HG03039 (cell line): Measurements from ENCODE around the gene CTAGE8.
"Not testable (repeated sequence)": the region's sequence is repeated elsewhere in the genome, so short reads cannot be mapped to it uniquely, and the experiment has no call there.

ENCODE experiments used
- ATAC-seq: cut with Tn5 transposase; IDR thresholded peaks from one replicate; pipeline ENCODE4 v1.9.1; 2021; ENCODE audit warnings: mild to moderate bottlenecking, moderate library complexity; ENCODE audit not compliant: unreplicated experiment

CTAGE8 gene

DNA sequence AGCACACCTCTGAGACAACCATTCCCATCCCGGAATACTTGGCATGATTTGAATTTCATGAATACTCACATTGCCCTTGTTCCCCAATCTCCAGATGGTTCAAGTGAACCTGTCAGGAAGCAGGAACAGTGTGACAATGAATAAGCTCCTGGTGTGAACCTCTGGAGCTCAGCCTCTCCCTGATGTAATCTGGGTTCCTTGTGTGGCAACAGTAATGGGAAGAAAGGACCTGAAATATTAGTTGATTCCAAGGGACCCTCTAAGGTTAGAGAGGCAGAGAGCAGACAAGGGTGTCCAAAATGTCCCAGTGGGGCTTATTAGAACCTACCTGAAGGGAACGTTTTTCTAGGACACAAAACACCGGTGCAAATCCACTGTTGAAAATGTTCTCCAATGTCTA, 13.0 kb downstream of the CTAGE8 start:
- no peak for ATAC-seq

DNA sequence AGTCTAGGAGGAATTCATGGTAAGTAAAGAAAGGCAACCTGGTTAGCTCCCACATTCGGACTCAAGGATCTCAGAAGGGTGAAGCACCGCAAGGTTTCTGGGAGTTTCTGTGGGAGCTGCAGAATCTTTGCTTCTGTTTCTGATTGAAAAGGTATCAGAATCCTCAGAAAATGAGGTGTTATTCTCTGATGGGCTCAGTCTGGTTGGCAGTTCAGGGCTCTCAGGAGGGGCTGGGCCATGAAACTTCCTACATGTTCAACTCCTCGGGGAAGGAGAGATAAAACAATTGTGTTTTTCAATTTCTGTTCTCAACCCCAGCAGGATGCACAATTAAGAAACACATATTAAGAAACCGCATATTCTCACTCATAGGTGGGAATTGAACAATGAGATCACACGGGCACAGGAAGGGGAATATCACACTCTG, 13.6 kb downstream of the CTAGE8 start:
- ATAC-seq, result no peak

DNA sequence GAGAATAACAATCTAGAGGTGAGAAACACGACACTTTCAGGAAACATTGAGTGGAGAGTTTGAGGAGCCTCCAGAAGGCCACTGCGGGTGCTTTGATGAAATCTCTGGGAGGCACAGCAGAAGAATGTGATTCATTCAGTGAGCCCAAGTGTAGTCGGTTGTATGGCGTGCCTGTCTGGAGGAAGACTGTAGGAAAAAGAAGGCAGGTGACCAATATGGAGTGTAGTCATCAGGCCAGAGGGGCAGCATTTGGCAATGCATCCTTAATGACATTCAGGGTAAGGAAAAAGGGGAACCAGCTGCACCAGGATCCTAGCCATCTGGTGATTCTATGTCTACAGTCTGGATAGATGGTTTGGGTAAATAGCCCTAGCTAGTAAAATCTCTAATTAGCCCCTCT, 16.8 kb downstream of the CTAGE8 start:
- not testable (repeated sequence) for ATAC-seq

DNA sequence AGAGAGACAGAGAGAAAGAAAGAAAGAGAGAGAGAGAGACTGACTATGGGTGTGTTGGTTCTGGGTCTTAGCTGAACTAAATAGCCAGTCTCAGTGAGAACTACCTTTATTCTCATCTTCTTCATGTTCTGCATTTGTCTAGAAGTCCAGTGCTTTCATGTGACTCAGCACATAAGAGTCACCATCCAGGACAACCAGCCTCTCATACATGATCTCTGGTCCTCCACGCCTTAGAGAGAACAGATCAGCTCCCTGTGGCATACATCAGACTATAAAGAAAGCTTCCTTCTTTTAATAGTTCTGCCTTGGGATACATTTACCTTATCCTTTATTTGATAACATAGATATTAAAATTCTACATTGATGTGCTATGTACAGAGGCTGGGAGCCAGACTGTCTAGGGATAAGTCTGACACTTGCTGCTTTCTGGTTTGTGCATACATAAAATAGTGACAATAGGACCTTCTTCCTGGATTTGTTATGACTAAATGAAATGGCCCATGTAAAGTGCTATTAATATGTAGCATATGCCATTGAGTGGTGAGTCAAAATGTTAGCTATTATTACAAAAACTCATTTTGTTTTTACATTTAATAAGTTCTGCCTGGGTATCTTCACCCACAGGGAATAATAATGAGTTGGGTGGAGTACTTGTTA, 21.3 kb downstream of the CTAGE8 start:
- not testable (repeated sequence) for ATAC-seq

DNA sequence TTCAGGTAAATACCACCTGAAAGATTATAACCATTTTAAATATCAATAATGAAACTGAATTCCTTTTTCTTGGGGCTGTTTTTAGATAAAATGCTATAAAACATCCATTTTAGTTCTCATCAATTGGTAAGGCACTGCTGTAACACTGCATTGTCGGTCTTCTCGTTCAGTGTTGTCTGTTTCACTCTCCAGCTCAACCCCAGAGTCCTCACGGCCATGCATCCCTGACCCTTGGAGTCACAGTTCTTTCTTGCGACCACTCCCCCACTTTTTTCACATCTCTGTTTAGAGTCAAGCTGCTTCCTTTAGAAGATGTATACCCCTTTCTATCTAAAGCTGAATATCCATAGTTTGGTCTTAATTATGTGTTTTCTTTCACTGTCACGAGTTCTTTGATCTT, 22.1 kb downstream of the CTAGE8 start:
- not testable (repeated sequence) for ATAC-seq

DNA sequence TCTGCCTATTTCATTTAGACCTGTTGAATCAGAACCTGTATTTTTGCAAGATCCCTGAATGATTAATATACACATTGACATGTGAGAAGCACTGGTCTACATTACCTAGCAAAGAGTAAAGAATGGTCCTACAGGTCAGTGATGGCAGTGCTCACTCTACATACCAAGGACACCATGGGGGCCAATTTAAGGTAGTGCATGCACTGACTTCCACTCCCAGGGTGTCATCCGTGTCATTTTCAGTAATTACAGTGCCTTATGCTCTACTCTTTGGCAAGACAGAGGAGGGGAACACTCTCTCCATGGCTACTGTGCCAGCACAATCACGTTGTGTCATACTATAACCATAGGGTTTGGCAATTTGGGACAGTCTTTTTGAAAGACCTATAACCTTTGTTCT, 23.7 kb downstream of the CTAGE8 start:
- ATAC-seq, result not testable (repeated sequence)

DNA sequence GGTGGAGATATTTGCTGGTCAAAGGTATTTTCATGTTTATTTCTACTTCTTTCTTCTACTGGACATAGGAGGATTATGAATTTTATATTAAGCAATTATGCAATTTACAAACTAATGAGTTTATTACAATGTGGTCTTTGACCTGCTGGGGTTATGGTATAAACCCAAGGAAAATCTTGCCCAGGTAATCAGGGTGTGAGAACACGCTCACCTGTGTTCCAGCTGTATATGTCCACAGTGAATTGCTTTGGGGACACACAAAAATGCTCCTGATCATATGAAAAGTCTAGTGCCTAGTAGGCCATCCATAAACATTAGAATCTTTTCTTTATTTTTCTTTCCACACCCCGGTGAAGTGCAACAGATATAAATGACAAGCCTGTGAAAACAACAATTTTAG, 29.7 kb downstream of the CTAGE8 start, which contains the start of gene OR2A42:
TSS of gene OR2A42 (minus strand) at position 241 of the 400 bp plus-strand sequence. CDS start 6,762 bp downstream, outside the sequence.
- ATAC-seq, result not testable (repeated sequence)

DNA sequence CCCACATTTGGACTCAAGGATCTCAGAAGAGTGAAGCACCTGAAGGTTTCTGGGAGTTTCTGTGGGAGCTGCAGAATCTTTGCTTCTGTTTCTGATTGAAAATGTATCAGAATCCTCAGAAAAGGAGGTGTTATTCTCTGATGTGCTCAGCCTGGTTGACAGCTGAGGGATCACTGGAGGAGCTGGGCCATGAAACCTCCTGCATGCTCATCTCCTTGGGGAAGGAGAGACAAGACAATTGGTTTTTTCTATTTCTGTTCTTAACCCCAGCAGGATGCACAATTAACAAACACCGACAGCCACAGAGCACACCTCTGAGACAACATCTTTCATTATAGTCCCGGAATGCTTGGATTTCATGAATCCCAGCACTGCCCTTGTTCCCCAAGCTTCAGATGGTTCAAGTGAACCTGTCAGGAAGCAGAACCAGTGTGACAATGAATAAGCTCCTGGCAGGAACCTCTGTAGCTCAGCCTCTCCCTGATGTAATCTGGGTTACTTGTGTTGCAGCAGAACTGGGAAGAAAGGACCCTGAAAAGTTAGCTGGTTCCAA, 30.5 kb downstream of the CTAGE8 start:
- not testable (repeated sequence) for ATAC-seq

DNA sequence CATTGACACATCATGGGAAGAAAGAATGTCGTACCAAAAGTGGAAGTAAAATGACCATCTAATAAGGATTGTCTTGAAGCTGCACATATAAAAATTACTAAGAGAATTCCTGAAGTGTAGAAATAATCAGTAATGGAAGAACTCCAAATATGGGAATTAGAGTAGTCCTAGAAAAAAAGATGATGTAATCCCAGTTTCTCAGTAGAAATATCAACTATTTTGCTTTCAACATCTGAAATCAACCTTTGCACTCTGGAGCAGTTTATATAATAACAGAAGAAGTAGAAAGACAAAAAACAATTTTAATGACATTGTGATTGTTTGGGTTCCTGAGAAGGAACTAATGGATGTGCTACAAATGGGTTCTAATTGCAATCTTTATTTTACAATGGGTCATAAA, 36.0 kb downstream of the CTAGE8 start:
- ATAC-seq, result not testable (repeated sequence)

DNA sequence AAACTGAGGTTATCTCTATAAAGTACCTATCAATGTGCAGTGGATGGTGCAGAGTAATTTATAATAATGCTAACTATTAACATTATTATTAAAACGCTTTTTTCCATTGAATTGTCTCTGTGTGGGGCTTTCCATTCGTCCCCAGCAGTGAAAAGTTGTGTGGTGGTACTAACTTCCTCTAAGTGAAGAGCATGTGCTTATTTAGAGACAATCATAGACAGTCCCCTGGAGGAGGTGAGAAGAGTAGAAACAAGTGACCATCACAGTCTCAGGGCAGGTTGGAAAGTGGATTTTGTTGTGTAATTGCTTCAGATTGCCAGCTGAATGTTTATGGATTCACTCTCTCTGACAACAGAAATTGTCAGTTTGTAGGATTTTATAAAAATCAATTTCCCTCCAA, 38.1 kb downstream of the CTAGE8 start:
- not testable (repeated sequence) for ATAC-seq

DNA sequence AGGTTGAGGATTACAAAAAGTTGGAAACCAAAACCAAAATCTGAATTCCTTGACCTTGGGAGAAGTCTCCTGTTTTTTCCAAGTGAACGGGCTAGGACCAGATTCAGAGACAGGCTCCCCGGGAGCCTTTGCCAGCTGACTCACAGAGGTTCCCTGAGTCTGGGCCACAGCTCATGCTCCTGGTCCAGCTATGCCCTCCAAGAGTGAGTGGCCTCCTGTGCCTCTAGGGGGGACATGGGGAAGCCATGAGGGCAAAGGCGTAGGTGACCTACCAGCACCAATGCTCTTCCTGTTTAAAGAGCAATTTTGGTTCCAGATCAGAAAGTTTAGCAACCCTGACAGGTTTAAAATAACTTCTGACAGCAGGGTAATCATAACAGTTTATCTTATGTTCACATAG, 40.3 kb downstream of the CTAGE8 start:
- not testable (repeated sequence) for ATAC-seq

DNA sequence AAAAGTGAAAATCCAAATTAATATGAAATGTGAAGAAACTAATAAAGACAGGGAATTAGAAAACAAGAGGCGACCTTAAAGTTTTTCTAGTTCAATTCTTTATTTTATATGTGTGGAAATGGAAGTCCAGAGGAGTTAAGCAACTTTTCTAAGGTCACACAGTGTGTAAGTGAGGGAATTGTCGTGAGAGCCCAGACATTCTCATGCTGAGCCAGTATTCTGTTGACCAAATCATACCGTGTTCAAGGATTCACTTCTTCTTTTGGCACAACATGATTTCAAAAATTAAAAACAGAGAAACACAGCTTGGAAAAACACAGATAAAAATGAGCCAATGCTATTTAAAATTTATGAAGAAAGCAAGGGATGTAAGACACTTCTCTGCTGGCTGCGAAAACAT, 42.2 kb downstream of the CTAGE8 start:
- not testable (repeated sequence) for ATAC-seq

DNA sequence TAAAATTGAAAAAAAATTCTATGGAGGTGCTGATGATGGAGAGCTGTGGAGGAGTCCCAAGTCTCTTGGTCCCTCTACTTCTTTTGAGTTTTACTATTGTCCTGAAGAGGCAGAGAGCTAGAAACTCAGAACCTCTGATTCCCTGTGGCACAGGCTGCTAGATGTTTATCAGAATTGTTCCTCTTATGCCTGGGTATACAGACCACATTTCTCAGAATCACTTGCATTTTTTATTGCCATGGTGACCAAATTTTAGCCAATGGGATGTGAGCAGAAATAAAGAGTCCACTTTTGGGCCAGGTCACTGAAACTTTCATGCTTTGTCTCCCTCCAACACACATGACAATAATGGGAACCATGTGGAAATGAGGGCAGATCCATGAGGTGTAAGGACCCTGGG, 45.4 kb downstream of the CTAGE8 start:
- ATAC-seq, result not testable (repeated sequence)

DNA sequence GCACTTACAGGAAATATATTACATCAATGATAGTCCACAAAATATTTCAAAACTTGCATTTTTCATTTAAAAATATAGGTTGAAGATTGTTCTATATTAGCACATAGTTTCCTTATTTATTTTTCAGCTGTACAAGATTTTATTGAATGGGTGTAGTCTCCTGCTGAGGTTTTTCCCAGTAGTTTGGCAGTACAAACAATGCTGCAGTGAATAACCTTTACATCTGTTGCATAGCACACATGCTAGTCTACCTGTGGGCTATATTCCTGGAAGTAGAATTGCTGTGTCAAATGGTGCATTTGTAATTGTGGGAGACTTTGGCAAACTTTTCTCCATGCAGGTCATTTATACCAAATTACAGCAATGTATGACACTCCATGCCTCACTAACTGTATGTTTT, 48.6 kb downstream of the CTAGE8 start:
- not testable (repeated sequence) for ATAC-seq

DNA sequence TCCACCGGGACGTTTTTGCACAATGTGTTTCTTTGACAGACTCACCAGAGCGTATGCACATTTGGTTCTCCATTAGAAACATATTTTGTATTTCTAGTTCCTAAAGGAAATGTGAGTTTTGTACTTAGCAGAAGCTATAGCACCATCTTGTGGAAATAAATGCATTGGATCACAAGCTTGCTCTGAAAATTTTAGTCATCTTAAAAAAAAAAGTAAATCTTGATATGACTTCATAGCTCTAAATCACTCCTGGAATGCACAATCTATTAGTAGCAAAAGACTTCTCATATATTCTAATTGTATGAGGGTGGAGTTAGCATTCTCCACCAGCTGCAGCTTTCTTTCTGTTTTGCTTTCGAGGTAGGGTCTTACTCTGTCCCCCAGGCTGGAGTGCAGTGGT, 49.9 kb downstream of the CTAGE8 start:
- ATAC-seq, result not testable (repeated sequence)

DNA sequence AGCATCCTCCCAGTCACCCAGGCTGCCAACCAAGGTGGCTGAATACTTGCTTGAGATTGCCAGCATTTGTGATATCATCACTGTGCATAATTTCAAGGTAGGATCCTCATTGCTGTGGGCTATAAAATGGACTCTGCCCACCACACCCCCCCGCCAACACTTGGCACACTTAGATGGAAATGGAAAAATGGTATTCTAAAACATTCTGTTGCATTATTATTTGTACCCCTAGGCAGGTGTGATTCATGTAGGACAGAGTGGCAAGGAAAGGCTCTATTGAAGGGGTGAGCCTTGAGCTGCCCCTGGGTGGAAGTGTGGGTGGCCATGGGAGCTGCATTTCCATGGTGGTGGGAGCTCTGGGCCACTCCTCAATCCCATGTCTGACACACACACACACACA, 50.5 kb downstream of the CTAGE8 start:
- ATAC-seq, result not testable (repeated sequence)

DNA sequence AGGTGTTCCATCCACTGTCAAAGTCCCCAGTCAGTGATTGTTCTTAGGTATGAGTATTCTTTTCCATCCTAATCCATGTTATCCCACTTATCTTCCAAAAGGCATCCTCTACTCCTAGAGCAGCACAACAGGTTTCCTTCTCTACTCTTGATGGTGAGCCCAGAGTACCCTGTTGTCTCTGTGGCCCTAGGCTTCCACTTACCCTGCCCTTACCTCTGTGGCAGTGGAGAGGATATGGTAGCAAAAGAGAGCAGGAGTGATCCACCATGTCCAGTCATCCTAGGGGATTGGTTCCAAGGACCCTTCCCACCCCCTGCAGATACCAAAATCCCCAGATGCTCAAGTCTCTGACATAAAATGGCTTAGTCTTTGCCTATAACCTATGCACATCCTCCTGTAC, 51.9 kb downstream of the CTAGE8 start:
- not testable (repeated sequence) for ATAC-seq
